Endometrium (tissue), 2 donors: Measurements from ENCODE around the gene CMPK1.
"Not testable (repeated sequence)": the region's sequence is repeated elsewhere in the genome, so short reads cannot be mapped to it uniquely, and the experiment has no call there.

Experiments used
- FAIRE-seq: peaks from 2 replicates; lab custom pipeline; 2012; peaks lifted over from hg19 to GRCh38; lab: Jason Lieb, UNC
- donor health status: control.
- donor health status: control.

The CMPK1 gene, protein sequence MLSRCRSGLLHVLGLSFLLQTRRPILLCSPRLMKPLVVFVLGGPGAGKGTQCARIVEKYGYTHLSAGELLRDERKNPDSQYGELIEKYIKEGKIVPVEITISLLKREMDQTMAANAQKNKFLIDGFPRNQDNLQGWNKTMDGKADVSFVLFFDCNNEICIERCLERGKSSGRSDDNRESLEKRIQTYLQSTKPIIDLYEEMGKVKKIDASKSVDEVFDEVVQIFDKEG

GRCh38 chr1:47333578-47333921, at the start of gene CMPK1:
Gene CMPK1 (plus strand): TSS chr1:47333790. CDS start chr1:47333946, 156 bp downstream.
- FAIRE-seq: no peak

- FAIRE-seq: not testable (repeated sequence)
Observed at GRCh38 chr1:47288116-47288515, 45.5 kb upstream of the CMPK1 start.

DNA sequence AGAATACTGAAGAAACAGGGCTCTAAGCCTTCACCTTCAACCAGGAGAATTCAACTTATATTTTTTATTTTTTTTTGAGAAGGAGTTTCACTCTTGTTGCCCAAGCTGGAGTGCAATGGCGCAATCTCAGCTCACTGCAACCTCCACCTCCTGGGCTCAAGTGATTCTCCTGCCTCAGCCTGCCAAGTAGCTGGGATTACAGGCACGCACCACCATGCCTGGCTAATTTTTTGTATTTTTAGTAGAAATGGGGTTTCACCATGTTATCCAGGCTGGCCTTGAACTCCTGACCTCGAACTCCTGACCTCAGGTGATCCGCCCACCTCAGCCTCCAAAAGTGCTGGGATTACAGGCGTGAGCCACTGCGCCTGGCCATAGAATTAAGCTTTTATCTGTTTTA, 38.7 kb upstream of the CMPK1 start:
- not testable (repeated sequence) for FAIRE-seq

- FAIRE-seq: no peak
Observed at GRCh38 chr1:47295579-47295978, 38.0 kb upstream of the CMPK1 start.

- no peak for FAIRE-seq
Observed at GRCh38 chr1:47298025-47298699, 35.4 kb upstream of the CMPK1 start.

DNA sequence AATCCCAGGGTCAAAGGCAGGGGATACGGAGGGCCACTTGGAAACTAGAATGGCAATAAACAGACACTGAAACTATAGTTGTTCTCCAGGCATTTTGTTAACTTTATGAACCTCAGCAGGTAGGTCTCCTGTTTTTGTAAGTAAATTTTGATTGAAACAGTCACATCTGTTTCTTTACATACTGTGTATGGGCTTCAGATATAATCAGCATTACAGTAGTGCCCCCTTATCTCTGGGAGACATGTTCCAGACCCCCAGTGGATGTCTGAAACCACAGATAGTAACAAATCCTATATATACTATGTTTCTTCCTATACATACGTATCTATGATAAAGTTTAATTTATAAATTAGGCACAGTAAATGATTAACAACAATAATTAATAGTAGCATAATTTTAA, 31.1 kb upstream of the CMPK1 start:
- FAIRE-seq: no peak

DNA sequence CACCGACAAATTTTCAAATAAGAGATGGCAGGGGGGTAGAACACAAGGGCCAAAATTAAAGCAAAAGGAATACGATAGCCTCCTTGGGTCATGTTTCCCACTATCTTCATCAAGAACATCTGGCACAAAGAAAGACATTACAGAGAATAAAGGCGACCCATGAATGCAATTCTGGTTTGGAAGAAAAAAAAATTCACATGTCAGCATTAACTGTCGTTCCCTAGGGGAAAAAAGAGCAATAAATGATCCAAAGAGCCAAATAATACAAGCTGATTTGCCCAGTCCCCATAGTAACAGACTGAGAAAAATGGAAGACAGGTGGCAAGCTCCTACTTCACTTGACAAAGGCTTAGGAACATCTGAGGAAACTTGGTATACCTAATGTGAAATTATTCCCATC, 24.2 kb upstream of the CMPK1 start:
- no peak for FAIRE-seq

DNA sequence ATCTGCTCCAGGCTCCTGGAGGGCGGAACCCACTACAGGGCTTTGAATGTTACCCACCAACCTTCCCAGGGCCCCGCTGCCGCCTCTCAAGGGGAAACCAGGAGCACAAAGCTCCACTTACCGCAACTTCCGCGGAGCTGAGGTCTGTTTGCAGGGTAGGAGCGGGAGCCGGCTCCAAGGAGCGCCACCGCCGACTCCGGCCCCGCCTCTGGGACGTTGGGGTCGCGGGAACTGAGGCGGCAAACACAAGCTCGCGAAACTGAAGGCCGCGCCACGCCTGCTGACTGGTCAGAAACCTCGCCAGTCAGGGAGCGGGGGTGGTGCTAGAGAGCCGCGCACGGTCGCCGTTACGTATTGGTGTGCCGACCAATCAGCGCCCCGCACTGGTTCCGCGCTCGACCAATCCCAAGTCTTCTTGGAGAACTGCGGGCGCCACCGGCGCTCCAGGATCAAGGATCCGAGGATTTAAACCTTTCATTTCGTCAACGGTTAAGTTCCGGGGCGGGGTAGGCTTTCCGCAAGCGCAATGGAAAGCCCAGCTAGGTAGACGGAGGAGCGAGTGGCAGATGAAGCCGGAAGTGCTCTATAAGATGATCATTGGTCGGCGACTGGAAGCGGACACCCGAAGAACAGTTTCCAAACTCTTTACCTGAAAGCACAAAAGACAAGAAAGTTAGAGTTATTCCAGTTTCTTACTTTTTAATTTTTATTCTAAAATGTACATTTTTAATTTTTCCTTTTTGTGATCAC, 19.5 kb upstream of the CMPK1 start, which contains the start of gene STIL:
TSS of gene STIL (minus strand) at position 233 of the 750 bp plus-strand sequence. CDS start 3,828 bp downstream, outside the sequence.
- peak; percentile 98 for FAIRE-seq

- FAIRE-seq: no peak
Observed at GRCh38 chr1:47317841-47318240, 15.7 kb upstream of the CMPK1 start.

DNA sequence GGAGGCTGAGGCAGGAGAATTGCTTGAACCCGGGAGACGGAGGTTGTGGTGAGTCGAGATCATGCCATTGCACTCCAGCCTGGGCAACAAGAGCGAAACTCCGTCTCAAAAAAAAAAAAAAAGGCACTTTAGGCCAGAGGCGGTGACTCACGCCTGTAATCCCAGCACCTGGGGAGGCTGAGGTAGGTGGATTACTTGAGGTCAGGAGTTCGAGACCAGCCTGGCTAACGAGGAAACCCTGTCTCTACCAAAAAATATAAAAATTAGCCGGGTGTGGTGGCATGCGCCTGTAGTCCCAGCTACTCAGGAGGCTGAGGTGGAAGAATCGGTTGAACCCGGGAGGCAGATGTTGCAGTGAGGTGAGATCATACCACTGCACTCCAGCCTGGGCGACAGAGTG, 13.6 kb upstream of the CMPK1 start:
- not testable (repeated sequence) for FAIRE-seq

GRCh38 chr1:47323599-47324031, 10.0 kb upstream of the CMPK1 start:
- no peak for FAIRE-seq

- FAIRE-seq: no peak
Observed at GRCh38 chr1:47324682-47325081, 8.9 kb upstream of the CMPK1 start.

DNA sequence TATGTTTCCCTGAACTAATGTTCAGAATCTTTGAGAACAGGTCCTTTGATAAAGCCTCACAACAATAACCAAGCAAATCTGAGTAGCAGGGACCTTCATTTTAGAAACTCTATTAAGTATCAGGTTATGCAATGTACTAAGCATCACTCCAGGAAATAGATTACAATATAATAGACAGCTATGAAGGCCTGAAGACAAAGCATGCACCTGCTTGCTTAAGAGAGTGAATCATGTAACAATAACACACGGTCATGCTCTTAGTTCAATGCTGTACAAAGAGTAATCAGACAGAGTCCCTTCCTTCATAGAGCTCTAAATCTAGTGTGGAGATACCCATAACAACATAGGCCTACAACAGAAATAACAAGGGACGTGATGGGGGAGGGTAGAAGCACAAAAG, 8.1 kb upstream of the CMPK1 start:
- no peak for FAIRE-seq

- no peak for FAIRE-seq
Observed at GRCh38 chr1:47326271-47326670, 7.3 kb upstream of the CMPK1 start.

GRCh38 chr1:47328992-47329391, 4.6 kb upstream of the CMPK1 start:
- FAIRE-seq: no peak

GRCh38 chr1:47330212-47330611, 3.4 kb upstream of the CMPK1 start:
- no peak for FAIRE-seq

DNA sequence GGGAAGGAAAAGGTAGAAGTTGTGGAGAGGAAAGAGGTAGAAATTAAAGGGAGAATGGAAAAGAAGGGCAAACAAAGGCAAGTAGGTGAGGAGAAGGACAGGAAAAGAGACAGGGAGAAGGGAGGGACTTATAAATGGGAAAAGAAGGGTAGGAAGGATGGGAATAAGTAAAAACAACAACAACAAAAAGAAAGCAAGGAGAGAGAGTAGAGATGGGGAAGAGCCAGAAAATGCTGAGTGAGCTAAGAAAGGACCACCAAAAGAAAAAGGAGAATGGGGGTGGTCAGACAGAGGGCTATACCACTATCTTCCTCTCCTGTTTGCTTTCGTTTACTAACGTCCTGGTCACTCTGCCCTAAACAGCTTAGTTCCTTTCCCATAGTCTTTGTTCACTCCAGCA, 1.7 kb upstream of the CMPK1 start:
- no peak for FAIRE-seq

DNA sequence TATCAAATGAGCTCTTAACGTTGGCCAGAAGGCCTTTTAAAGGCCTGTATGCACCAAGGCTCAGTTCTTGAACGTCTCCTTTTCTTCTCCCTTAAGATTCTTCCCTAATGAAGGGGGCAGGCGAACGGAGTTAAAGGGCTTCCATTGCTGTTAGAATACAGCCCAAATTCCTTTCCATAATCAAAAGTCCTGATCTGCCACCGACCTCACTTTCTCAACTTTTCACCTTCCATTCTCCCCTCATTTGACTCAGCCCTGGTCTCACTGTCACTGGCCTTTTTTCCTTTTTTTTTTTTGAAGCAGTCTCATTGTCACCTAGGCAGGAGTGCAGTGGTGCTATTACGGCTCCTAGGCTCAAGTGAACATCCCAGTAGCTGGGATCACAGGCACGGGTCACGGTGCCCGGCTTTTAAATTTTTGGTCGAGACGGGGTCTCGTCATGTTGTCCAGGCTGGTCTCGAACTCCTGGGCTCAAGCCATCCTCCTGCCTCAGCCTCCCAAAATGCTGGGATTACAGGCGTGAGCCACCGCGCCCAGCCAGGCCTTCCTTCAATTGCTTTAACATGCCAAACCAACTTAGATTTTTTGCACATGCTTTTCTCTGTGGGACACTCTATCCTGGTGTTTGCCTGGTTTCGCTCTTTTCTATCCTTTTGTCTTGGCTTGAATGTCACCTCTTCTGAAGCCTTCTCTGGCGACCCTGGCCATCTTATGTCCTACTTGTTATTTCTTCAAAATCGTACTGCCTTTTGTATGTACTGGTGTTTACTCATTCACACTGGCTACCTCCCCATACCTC, 612 bp upstream of the CMPK1 start:
- FAIRE-seq: no peak

DNA sequence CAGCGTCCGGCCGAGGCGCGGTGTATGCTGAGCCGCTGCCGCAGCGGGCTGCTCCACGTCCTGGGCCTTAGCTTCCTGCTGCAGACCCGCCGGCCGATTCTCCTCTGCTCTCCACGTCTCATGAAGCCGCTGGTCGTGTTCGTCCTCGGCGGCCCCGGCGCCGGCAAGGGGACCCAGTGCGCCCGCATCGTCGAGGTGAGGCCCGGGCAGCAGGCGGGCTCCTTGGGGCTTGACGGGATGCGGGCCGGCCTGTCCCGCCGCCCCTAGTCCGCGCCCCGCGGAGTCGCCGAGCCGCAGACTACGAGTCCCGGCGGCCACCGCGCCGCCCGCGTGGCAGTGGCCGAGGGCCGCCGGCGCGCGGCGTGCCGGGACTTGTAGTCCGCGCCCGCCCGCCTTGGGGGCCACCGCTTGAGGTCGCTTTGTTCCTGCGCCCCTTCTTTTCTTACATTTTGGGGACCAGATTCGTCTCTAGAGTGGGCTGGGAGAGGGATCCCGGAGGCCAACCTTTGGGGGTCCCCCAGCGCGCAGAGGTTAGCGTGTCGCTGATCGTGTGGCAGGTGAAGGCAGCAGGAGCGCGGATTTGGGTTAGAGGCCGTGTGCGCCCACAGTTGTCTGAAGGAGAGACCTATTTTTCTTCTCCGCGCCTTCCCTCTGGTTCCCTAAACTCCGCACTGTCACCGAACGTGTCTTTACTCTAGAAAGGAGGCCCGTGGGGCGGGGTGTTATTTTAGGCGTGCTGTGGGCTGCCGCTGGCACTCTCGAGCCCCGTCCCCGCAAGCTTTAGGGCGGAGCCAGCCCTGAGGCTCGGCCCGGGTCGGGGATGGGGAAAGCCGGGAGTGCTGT, 553 bp downstream of the CMPK1 start:
- FAIRE-seq: no peak

- no peak for FAIRE-seq
Observed at GRCh38 chr1:47334765-47335435, 1.3 kb downstream of the CMPK1 start.

DNA sequence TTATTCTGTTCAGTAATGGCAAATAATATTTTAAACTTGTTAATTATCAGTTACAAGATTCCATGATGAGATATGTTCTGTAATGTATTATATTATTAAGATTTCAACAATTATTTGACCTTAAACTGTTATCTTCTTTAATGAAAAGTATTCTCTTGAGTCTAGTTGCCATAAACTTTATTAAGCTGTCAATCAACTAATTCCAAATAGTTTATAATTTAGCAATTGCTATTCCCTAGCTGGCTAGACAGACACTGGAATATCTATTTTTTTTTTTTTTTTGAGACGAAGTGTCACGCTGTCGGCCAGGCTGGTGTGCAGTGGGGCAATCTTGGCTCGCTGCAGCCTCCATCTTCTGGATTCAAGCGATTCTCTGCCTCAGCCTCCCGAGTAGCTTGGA, 3.8 kb downstream of the CMPK1 start:
- peak; percentile 50 for FAIRE-seq
